ENCODE data around the gene PLPPR1. TPM values are rescaled to one million over a fixed set of nuclear protein-coding genes. Genes with fewer than 3 reads are reported as not detected.

Gene PLPPR1
- total RNA-seq, 1 experiment from 2014 or later, result 2.4 TPM

GRCh38 chr9:101121836-101122399 is 93.4 kb downstream of the PLPPR1 start:
- no peak overlapping the region for H2AFZ ChIP-seq (ENCODE audit: low read length)
- no peaks in the 10 kb centered on the region for H3K79me2 ChIP-seq (ENCODE audit: insufficient read depth, low read length)
- no peak overlapping the region for H2BK5ac ChIP-seq (ENCODE audit: insufficient read length, low read length)
- no peak overlapping the region for H3K4ac ChIP-seq (ENCODE audit: low read depth, low read length)
- H3K14ac ChIP-seq (ENCODE audit: insufficient read depth, low read length), result no peak overlapping the region
- no peak overlapping the region for H3K4me2 ChIP-seq (ENCODE audit: insufficient read depth, insufficient read length, low read length)
- H3K9ac ChIP-seq (ENCODE audit: extremely low read depth, insufficient read length, low read length), result no peak overlapping the region
- no peak overlapping the region for H4K91ac ChIP-seq (ENCODE audit: insufficient read length, low read depth, low read length)
- no peaks in the 10 kb centered on the region for H4K20me1 ChIP-seq (ENCODE audit: control insufficient read depth, insufficient read depth, insufficient read length)
- no peak overlapping the region for H3K18ac ChIP-seq (ENCODE audit: insufficient read length, low read depth, low read length)
- no peak overlapping the region for H3K23ac ChIP-seq (ENCODE audit: insufficient read length, low read depth, low read length)
- no CpG with 5 or more reads among the region's 2 CpGs for WGBS (ENCODE audit: extremely low coverage, insufficient read length, low lambda C conversion rate)
- peaks cover 18 to 43% (median 35%) of the 10 kb centered on the region in 3 experiments for H3K36me3 Mint-ChIP-seq (ENCODE audit: insufficient read depth in 1 of 3, low read depth in 3 of 3)
- no peak overlapping the region for H2BK120ac ChIP-seq (ENCODE audit: low read depth, low read length, poor library complexity, severe bottlenecking)
- no peaks in the 10 kb centered on the region for H3K23me2 ChIP-seq (ENCODE audit: insufficient read length, low read depth, low read length, poor library complexity, severe bottlenecking)
- no peak overlapping the region for H3K56ac ChIP-seq (ENCODE audit: insufficient read length, low read depth, low read length)
- no peaks in the 10 kb centered on the region for H3K79me1 ChIP-seq (ENCODE audit: insufficient read depth, low read depth, low read length, poor library complexity, severe bottlenecking)
- no peak overlapping the region for H4K8ac ChIP-seq (replicated peaks; ENCODE audit: insufficient read length, low read depth, low read length)
- no peak for DNase-seq
- no peaks in the 10 kb centered on the region for H3K4me1 ChIP-seq (ENCODE audit: insufficient read depth, low read length)
- peaks cover 32 to 38% of the 10 kb centered on the region in 2 experiments for H3K9me3 Mint-ChIP-seq
- H2BK12ac ChIP-seq (ENCODE audit: insufficient read length, low read depth, low read length), result no peak overlapping the region
- H3K4me1 Mint-ChIP-seq, result peaks cover 2 to 15% of the 10 kb centered on the region in 2 experiments; a peak in 3 of 4 replicates
- H3K27ac Mint-ChIP-seq, result no peak overlapping the region
- H2BK20ac ChIP-seq (ENCODE audit: low read depth, low read length, poor library complexity, severe bottlenecking), result no peak overlapping the region
- no peak overlapping the region for H4K5ac ChIP-seq (ENCODE audit: insufficient read length, low read depth, low read length)
- H2BK15ac ChIP-seq (ENCODE audit: low read depth, low read length), result no peak overlapping the region
- no peak overlapping the region for H2AK5ac ChIP-seq (ENCODE audit: insufficient read length, low read length)
- no peak overlapping the region for H3K27ac ChIP-seq (ENCODE audit: insufficient read length, low read depth, low read length)
- no peak for TF ChIP-seq CTCF (conservative IDR thresholded peaks at IDR 0.05)
- peaks cover 1% of the 10 kb centered on the region for H3K9me3 ChIP-seq (ENCODE audit: control insufficient read depth, low read depth, low read length)
- peaks cover 2% of the 10 kb centered on the region; the same call in 1 of the 2 replicates for H3K27me3 Mint-ChIP-seq (ENCODE audit: low read depth)
- no peak overlapping the region for H3T11ph ChIP-seq (ENCODE audit: low read length)
- H3K4me3 Mint-ChIP-seq, result no peak overlapping the region
- no peaks in the 10 kb centered on the region for H3K27me3 ChIP-seq (ENCODE audit: insufficient read depth, low read length)
